Loucy (cell line): ENCODE data around the gene OSBPL8.

Experiments used
- H2AFZ ChIP-seq: fragments of 200-600 bp; sonication (generic); 2 replicates; pipeline ENCODE4 v1.6.0; 2016; ENCODE audit warnings: antibody characterized with exemption, mild to moderate bottlenecking, low read length, moderate library complexity
- H3F3A ChIP-seq: fragments of 200-600 bp; 2 replicates; pipeline ENCODE4 v1.6.0; 2016; ENCODE audit warnings: antibody characterized with exemption, low read depth, mild to moderate bottlenecking
- H3K27me3 ChIP-seq: fragments of 200-600 bp; sonication (generic); 2 replicates; pipeline ENCODE4 v1.6.1; 2014; ENCODE audit warnings: low read length, mild to moderate bottlenecking; ENCODE audit not compliant: insufficient read depth, poor library complexity, severe bottlenecking
- H3K36me3 ChIP-seq: fragments of 200-600 bp; sonication (generic); 2 replicates; pipeline ENCODE4 v1.6.1; 2016; ENCODE audit warnings: low read length; ENCODE audit not compliant: insufficient read depth
- H3K4me1 ChIP-seq: fragments of 200-600 bp; sonication (generic); 2 replicates; pipeline ENCODE4 v1.5.1; 2014; ENCODE audit warnings: low read length, mild to moderate bottlenecking; ENCODE audit not compliant: insufficient read depth, poor library complexity, severe bottlenecking
- H3K4me2 ChIP-seq: fragments of 200-600 bp; sonication (generic); 2 replicates; pipeline ENCODE4 v1.6.0; 2014; ENCODE audit warnings: antibody characterized with exemption, low read length, low read depth, mild to moderate bottlenecking; ENCODE audit not compliant: poor library complexity, severe bottlenecking
- H3K4me3 ChIP-seq: fragments of 200-600 bp; sonication (generic); 2 replicates; pipeline ENCODE4 v1.5.1; 2014; ENCODE audit warnings: low read length, mild to moderate bottlenecking, mixed read lengths; ENCODE audit not compliant: poor library complexity, severe bottlenecking
- H3K79me2 ChIP-seq: fragments of 200-600 bp; sonication (generic); 2 replicates; pipeline ENCODE4 v1.6.1; 2014; ENCODE audit warnings: low read length; ENCODE audit not compliant: insufficient read depth
- H3K9ac ChIP-seq: fragments of 200-600 bp; sonication (generic); 2 replicates; pipeline ENCODE4 v1.6.0; 2014; ENCODE audit warnings: mild to moderate bottlenecking, low read depth, low read length, moderate library complexity; ENCODE audit not compliant: poor library complexity, severe bottlenecking
- H3K9me2 ChIP-seq: fragments of 200-600 bp; sonication (generic); replicated peaks from 2 replicates; pipeline ENCODE4 v1.6.1; 2016; ENCODE audit warnings: low read depth, low read length, mixed read lengths
- H3K9me3 ChIP-seq: fragments of 200-600 bp; sonication (generic); 2 replicates; pipeline ENCODE4 v1.6.1; 2014; ENCODE audit warnings: mild to moderate bottlenecking, antibody characterized with exemption, low read length, low read depth; ENCODE audit not compliant: insufficient read depth
- H4K20me1 ChIP-seq: fragments of 200-600 bp; sonication (generic); 2 replicates; pipeline ENCODE4 v1.6.0; 2014; ENCODE audit warnings: antibody characterized with exemption, low read length, mild to moderate bottlenecking; ENCODE audit not compliant: insufficient read depth, poor library complexity, severe bottlenecking
- EZH2phosphoT487 ChIP-seq: fragments of 200-600 bp; IDR thresholded peaks from 2 replicates; pipeline ENCODE4 v1.6.1; 2018; ENCODE audit warnings: antibody characterized with exemption, mild to moderate bottlenecking, moderate library complexity, borderline replicate concordance
- TF ChIP-seq, protein P1 (sequence below): fragments of 200-600 bp; sonication (generic); conservative IDR thresholded peaks from 2 replicates; pipeline ENCODE4 v1.5.1; 2014; ENCODE audit warnings: mild to moderate bottlenecking, antibody characterized with exemption, low read length

Gene OSBPL8

DNA sequence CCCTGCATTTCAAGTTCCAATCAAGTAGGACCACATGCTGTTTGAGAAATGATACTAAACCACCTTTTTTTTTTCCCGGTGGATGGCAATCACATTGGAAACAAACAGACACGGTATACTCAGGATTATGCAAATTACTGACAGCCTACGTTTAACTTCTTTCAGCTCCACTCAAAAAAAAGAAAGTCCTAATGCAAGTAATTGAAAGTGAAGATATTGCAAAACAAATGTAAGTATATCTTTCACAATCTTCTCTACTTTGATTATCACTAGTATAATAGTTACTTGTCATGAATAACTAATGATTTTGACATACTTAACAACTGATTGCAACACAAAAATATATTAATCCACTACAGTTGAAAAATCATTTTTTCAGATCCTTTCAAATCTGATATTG, 2.6 kb upstream of the OSBPL8 start:
- Histone ChIP-seq H3K4me3 (no peak overlapping the region), H3K27me3 (no peaks in the 10 kb centered on the region), H3K9ac (no peak overlapping the region), H3F3A (peaks cover 2% of the 10 kb centered on the region; the same call in 1 of the 2 replicates), H4K20me1 (peaks cover 15% of the 10 kb centered on the region), H3K4me1 (peaks cover 13% of the 10 kb centered on the region), H3K9me3 (no peaks in the 10 kb centered on the region), H3K79me2 (peaks cover 16% of the 10 kb centered on the region), H3K4me2 (no peak overlapping the region), H3K36me3 (no peaks in the 10 kb centered on the region), H2AFZ (no peak overlapping the region), H3K9me2 (no peaks in the 10 kb centered on the region)
- TF ChIP-seq, protein P1, sequence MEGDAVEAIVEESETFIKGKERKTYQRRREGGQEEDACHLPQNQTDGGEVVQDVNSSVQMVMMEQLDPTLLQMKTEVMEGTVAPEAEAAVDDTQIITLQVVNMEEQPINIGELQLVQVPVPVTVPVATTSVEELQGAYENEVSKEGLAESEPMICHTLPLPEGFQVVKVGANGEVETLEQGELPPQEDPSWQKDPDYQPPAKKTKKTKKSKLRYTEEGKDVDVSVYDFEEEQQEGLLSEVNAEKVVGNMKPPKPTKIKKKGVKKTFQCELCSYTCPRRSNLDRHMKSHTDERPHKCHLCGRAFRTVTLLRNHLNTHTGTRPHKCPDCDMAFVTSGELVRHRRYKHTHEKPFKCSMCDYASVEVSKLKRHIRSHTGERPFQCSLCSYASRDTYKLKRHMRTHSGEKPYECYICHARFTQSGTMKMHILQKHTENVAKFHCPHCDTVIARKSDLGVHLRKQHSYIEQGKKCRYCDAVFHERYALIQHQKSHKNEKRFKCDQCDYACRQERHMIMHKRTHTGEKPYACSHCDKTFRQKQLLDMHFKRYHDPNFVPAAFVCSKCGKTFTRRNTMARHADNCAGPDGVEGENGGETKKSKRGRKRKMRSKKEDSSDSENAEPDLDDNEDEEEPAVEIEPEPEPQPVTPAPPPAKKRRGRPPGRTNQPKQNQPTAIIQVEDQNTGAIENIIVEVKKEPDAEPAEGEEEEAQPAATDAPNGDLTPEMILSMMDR: no peak
- TF ChIP-seq EZH2phosphoT487: no peak

DNA sequence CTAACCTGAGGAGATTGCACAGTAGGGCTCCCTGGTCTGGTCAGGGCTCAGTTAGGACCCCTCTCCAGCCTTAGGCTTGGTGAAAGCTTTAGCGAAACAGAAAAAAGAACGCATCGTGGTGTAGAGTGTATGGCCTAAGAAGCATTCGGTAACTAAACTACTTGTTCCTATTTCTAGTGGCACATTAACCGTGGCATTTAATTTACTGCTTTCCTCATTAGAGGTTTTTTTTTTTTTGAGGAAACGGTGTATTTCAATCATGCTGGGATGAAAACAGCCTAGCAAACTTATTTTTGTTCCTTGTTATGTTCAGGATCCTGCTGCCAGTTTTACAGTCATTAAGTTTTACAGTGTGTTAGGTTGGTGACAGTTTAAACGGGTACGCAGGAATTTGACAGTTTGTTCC, 518 bp upstream of the OSBPL8 start:
- H3K9me2 ChIP-seq: no peaks in the 10 kb centered on the region
- H3F3A ChIP-seq: peaks cover 2% of the 10 kb centered on the region
- H3K9ac ChIP-seq: peak overlapping the region; percentile 96
- H4K20me1 ChIP-seq: peaks cover 31% of the 10 kb centered on the region
- no peaks in the 10 kb centered on the region for H3K9me3 ChIP-seq
- TF ChIP-seq, protein P1: no peak
- no peak for TF ChIP-seq EZH2phosphoT487
- H3K79me2 ChIP-seq: peaks cover 36% of the 10 kb centered on the region
- peak overlapping the region; percentile 88 for H3K4me2 ChIP-seq
- peaks cover 28% of the 10 kb centered on the region for H3K4me1 ChIP-seq
- H3K27me3 ChIP-seq: no peaks in the 10 kb centered on the region
- H3K4me3 ChIP-seq: peak overlapping the region; percentile 98
- H3K36me3 ChIP-seq: no peaks in the 10 kb centered on the region
- peak overlapping the region; percentile 93 for H2AFZ ChIP-seq

DNA sequence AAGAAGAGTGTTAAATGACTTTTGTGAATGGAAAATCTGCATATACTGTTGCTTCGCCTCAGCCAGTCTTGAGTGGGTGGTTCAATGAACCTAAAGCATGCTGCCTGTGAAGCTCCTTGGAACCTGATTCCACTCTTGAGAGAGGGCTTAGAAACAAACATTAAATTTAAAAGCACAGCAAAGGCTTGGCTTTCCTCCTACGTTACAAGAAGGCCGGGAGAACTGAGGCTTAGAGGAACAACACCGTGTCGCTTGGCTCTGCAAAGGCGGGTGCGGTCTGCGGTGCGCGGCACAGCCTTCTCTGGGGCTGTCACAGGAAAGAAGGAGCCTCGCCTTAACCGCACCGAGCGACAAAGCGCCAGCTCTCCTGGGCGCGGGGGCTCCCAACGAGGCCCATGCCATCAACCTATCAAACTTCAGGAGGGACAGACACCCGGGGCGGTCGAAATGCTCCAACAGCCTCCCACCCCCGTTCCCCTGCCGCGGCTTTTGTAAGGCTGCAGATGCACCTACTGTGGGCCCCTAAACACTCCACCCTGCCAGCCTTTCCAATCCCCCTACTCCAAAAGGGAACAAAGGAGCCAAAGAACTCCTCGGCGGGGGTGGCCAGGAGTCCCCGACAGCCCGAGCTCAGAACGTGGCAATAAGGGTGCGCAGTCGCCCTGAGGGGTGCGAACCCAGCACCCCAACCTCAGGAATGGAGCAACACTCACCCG, 729 bp downstream of the OSBPL8 start:
- H3K79me2 ChIP-seq: peaks cover 48% of the 10 kb centered on the region
- H3K4me1 ChIP-seq: peaks cover 40% of the 10 kb centered on the region
- peak overlapping the region; percentile 95 for H2AFZ ChIP-seq
- TF ChIP-seq, protein P1: no peak
- no peak for TF ChIP-seq EZH2phosphoT487
- H3K27me3 ChIP-seq: no peaks in the 10 kb centered on the region
- H3K9ac ChIP-seq: peak overlapping the region; percentile 96
- H3K9me2 ChIP-seq: no peaks in the 10 kb centered on the region
- H3K9me3 ChIP-seq: no peaks in the 10 kb centered on the region
- peaks cover 41% of the 10 kb centered on the region for H4K20me1 ChIP-seq
- no peaks in the 10 kb centered on the region for H3K36me3 ChIP-seq
- peak overlapping the region; percentile 79 for H3K4me2 ChIP-seq
- peaks cover 2% of the 10 kb centered on the region for H3F3A ChIP-seq
- peak overlapping the region; percentile 98 for H3K4me3 ChIP-seq
